Measurements from ENCODE around the gene ATP7B.
A peak's percentile ranks its signal among the peaks of the same experiment; 100 is the strongest.
"Not testable (repeated sequence)": the region's sequence is repeated elsewhere in the genome, so short reads cannot be mapped to it uniquely, and the experiment has no call there.

The ATP7B gene

GRCh38 chr13:52006523-52007245 is 4.6 kb downstream of the ATP7B start:
- DNase-seq (ENCODE audit: low spot score) = no peak

GRCh38 chr13:52005841-52006522 is 5.3 kb downstream of the ATP7B start:
- no peak for DNase-seq (ENCODE audit: low spot score)

GRCh38 chr13:52004511-52005170 is 6.6 kb downstream of the ATP7B start:
- no peak for DNase-seq (ENCODE audit: low spot score)

- no peak for DNase-seq (ENCODE audit: low spot score)
Observed at GRCh38 chr13:52003541-52003940, 7.7 kb downstream of the ATP7B start.

GRCh38 chr13:52002361-52002760 is 8.9 kb downstream of the ATP7B start:
- no peak for DNase-seq (ENCODE audit: low spot score)

- DNase-seq (ENCODE audit: low spot score) = peak; percentile 60
Observed at GRCh38 chr13:52001120-52001731, 10.0 kb downstream of the ATP7B start.

- no peak for DNase-seq (ENCODE audit: low spot score)
Observed at GRCh38 chr13:51999921-52000320, 11.3 kb downstream of the ATP7B start.

- DNase-seq (ENCODE audit: low spot score) = no peak
Observed at GRCh38 chr13:51999510-51999911, 11.7 kb downstream of the ATP7B start.

- DNase-seq (ENCODE audit: low spot score) = no peak
Observed at GRCh38 chr13:51998723-51999509, 12.3 kb downstream of the ATP7B start.

- peak; percentile 22 for DNase-seq (ENCODE audit: low spot score)
Observed at GRCh38 chr13:51997641-51998330, 13.5 kb downstream of the ATP7B start.

- DNase-seq (ENCODE audit: low spot score) = no peak
Observed at GRCh38 chr13:51997186-51997585, 14.1 kb downstream of the ATP7B start.

- DNase-seq (ENCODE audit: low spot score) = no peak
Observed at GRCh38 chr13:51996641-51997040, 14.6 kb downstream of the ATP7B start.

- DNase-seq (ENCODE audit: low spot score) = no peak
Observed at GRCh38 chr13:51995677-51996551, 15.3 kb downstream of the ATP7B start.

- DNase-seq (ENCODE audit: low spot score) = no peak
Observed at GRCh38 chr13:51993713-51994112, 17.5 kb downstream of the ATP7B start.

- no peak for DNase-seq (ENCODE audit: low spot score)
Observed at GRCh38 chr13:51988988-51989618, 22.1 kb downstream of the ATP7B start.

- DNase-seq (ENCODE audit: low spot score) = not testable (repeated sequence)
Observed at GRCh38 chr13:51984904-51985303, 26.3 kb downstream of the ATP7B start.

- not testable (repeated sequence) for DNase-seq (ENCODE audit: low spot score)
Observed at GRCh38 chr13:51983292-51983691, 28.0 kb downstream of the ATP7B start.

GRCh38 chr13:51981355-51981754 is 29.9 kb downstream of the ATP7B start:
- DNase-seq (ENCODE audit: low spot score) = no peak

GRCh38 chr13:51980908-51981307 is 30.3 kb downstream of the ATP7B start:
- DNase-seq (ENCODE audit: low spot score) = no peak
